ENCODE results near the gene HSD11B2. TPM values are rescaled to one million over a fixed set of nuclear protein-coding genes. Genes with fewer than 3 reads are reported as not detected.
A peak's percentile ranks its signal among the peaks of the same experiment; 100 is the strongest.

Gene HSD11B2
- total and polyA plus RNA-seq, 10 donors, result 0.85 to 18.3 (median 4.2) TPM

DNA sequence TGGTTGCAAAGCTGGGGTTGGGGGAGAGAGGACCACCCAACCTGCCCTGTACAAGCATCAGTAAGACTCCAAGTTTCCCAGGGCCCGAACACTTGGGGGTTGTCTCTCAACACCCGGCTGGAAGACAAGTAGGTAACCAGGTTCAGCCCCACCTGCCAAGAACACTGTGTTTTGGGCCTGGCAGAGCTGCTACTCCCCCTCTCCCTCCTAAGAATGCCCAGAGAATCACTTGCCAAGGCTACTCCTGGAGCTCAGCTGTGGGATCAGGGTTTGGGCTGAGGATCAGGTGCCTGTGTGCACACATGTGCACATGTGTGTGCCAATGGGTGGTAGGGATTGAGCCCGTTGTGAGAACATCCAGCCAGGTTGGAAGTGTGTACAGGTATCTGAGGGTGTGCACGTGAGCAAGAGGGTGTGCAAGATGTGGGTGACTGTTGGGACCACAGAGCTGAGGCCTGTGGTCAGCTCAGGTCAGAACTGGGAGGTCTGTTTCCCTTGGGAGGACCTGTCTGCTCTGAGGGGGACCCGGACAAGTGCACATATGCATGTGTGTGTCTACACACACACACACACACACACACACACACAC is 2.3 kb downstream of the HSD11B2 start:
- Histone ChIP-seq H3K4me3 (no peak overlapping the region), H3K9me3 (no peaks in the 10 kb centered on the region), H3K36me3 (peaks cover 0 to 29% (median 19%) of the 10 kb centered on the region in 6 donors), H3K27ac (peak overlapping the region in 1 of 8 donors; percentile 68), H3K27me3 (replicated peaks in 1 of 7) (peaks cover 0 to 43% (median 16%) of the 10 kb centered on the region in 7 donors), H3K4me1 (peaks cover 32 to 98% (median 64%) of the 10 kb centered on the region in 6 donors)
- TF ChIP-seq POLR2A (IDR thresholded peaks at IDR 0.05) (no peak), POLR2AphosphoS5 (IDR thresholded peaks at IDR 0.05) (no peak)
- TF ChIP-seq, protein P1, sequence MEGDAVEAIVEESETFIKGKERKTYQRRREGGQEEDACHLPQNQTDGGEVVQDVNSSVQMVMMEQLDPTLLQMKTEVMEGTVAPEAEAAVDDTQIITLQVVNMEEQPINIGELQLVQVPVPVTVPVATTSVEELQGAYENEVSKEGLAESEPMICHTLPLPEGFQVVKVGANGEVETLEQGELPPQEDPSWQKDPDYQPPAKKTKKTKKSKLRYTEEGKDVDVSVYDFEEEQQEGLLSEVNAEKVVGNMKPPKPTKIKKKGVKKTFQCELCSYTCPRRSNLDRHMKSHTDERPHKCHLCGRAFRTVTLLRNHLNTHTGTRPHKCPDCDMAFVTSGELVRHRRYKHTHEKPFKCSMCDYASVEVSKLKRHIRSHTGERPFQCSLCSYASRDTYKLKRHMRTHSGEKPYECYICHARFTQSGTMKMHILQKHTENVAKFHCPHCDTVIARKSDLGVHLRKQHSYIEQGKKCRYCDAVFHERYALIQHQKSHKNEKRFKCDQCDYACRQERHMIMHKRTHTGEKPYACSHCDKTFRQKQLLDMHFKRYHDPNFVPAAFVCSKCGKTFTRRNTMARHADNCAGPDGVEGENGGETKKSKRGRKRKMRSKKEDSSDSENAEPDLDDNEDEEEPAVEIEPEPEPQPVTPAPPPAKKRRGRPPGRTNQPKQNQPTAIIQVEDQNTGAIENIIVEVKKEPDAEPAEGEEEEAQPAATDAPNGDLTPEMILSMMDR (IDR thresholded peaks at IDR 0.05 in 8 of 11, conservative IDR thresholded peaks at IDR 0.05 in 3 of 11), result no peak
- intact Hi-C loops (cut with DNase I; ENCODE audit: low total_unique reads), result no loop called here
- no peak for DNase-seq
- 79 to 100% (median 86%) methylated on average over 5 of the region's 5 CpGs for WGBS, 5 donors

DNA sequence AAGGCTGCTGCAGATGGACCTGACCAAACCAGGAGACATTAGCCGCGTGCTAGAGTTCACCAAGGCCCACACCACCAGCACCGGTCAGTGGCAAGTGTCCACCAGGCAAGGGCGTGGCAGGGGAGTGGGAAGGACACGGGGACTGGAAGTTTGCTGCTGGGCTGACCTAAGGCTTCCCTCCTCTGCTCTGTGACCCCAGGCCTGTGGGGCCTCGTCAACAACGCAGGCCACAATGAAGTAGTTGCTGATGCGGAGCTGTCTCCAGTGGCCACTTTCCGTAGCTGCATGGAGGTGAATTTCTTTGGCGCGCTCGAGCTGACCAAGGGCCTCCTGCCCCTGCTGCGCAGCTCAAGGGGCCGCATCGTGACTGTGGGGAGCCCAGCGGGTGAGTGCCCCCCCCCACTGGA is 4.8 kb downstream of the HSD11B2 start:
- DNase-seq, result no peak
- peaks cover 0 to 18% (median 5%) of the 10 kb centered on the region in 7 donors for H3K27me3 ChIP-seq (replicated peaks in 1 of 7)
- TF ChIP-seq POLR2AphosphoS5 (IDR thresholded peaks at IDR 0.05), result peak in 2 of 3 donors; percentile 28 to 59
- TF ChIP-seq POLR2A (IDR thresholded peaks at IDR 0.05), result no peak
- TF ChIP-seq, protein P1 (IDR thresholded peaks at IDR 0.05 in 8 of 11, conservative IDR thresholded peaks at IDR 0.05 in 3 of 11), result no peak
- H3K4me3 ChIP-seq, result no peak overlapping the region
- H3K9me3 ChIP-seq, result no peaks in the 10 kb centered on the region
- H3K27ac ChIP-seq, result peak overlapping the region in 4 of 8 donors; percentile 2 to 53 (median 24)
- H3K36me3 ChIP-seq, result peaks cover 0 to 54% (median 44%) of the 10 kb centered on the region in 6 donors
- intact Hi-C loops (cut with DNase I; ENCODE audit: low total_unique reads), result no loop called here
- H3K4me1 ChIP-seq, result peaks cover 14 to 79% (median 41%) of the 10 kb centered on the region in 6 donors
- WGBS, 5 donors, result 86 to 95% (median 94%) methylated on average over 6 to 16 of the region's 16 CpGs

DNA sequence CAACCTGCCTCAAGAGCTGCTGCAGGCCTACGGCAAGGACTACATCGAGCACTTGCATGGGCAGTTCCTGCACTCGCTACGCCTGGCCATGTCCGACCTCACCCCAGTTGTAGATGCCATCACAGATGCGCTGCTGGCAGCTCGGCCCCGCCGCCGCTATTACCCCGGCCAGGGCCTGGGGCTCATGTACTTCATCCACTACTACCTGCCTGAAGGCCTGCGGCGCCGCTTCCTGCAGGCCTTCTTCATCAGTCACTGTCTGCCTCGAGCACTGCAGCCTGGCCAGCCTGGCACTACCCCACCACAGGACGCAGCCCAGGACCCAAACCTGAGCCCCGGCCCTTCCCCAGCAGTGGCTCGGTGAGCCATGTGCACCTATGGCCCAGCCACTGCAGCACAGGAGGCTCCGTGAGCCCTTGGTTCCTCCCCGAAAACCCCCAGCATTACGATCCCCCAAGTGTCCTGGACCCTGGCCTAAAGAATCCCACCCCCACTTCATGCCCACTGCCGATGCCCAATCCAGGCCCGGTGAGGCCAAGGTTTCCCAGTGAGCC is 5.8 kb downstream of the HSD11B2 start:
- H3K4me1 ChIP-seq, result peaks cover 11 to 81% (median 33%) of the 10 kb centered on the region in 6 donors
- TF ChIP-seq, protein P1 (IDR thresholded peaks at IDR 0.05 in 8 of 11, conservative IDR thresholded peaks at IDR 0.05 in 3 of 11), result no peak
- TF ChIP-seq POLR2A (IDR thresholded peaks at IDR 0.05) (no peak), POLR2AphosphoS5 (IDR thresholded peaks at IDR 0.05) (peak in 2 of 3 donors; percentile 17 to 54)
- DNase-seq, result no peak
- H3K27me3 ChIP-seq (replicated peaks in 1 of 7), result peaks cover 0 to 8% (median 0%) of the 10 kb centered on the region in 7 donors
- H3K36me3 ChIP-seq, result peaks cover 0 to 64% (median 52%) of the 10 kb centered on the region in 6 donors
- intact Hi-C loops (cut with DNase I; ENCODE audit: low total_unique reads), result no loop called here
- H3K27ac ChIP-seq, result no peak overlapping the region
- no peaks in the 10 kb centered on the region for H3K9me3 ChIP-seq
- no peak overlapping the region for H3K4me3 ChIP-seq
- WGBS, 5 donors, result 87 to 97% (median 95%) methylated on average over 12 to 23 of the region's 23 CpGs

DNA sequence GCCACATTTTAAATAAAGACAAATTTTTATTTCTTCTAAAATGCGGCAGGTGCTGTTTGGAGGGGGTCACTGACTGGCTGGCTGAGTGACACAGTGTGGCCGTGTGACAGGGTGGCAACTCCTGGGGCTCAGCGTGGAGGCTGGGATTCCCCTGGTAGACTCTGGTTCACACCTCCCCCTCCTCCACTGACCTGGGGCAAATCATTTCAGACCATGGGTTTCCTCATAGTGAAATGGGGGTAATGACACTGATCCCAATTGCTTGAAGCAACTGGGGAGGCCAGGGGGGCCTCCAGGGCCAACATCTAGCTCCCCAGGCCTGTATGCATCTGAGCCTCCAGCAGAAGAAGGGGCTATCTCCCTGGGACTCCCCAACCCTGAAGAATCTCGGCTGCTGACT is 6.6 kb downstream of the HSD11B2 start:
- no peak for DNase-seq
- Histone ChIP-seq H3K4me3 (no peak overlapping the region), H3K36me3 (peaks cover 0 to 72% (median 58%) of the 10 kb centered on the region in 6 donors), H3K27me3 (replicated peaks in 1 of 7) (peaks cover 0 to under 1% (median 0%) of the 10 kb centered on the region in 7 donors), H3K9me3 (no peaks in the 10 kb centered on the region), H3K4me1 (peaks cover 3 to 81% (median 30%) of the 10 kb centered on the region in 6 donors), H3K27ac (no peak overlapping the region)
- intact Hi-C loops (cut with DNase I; ENCODE audit: low total_unique reads), result no loop called here
- 62 to 79% (median 72%) methylated on average over 4 of the region's 4 CpGs for WGBS, 5 donors
- TF ChIP-seq, protein P1 (IDR thresholded peaks at IDR 0.05 in 8 of 11, conservative IDR thresholded peaks at IDR 0.05 in 3 of 11), result no peak
- TF ChIP-seq POLR2AphosphoS5 (IDR thresholded peaks at IDR 0.05) (no peak), POLR2A (IDR thresholded peaks at IDR 0.05) (no peak)

Data from spleen (tissue), 11 donors.